NK-92 treated with Interleukin-12 subunit alpha and Interleukin-12 subunit beta, amount 100 ng/mL, for 24 hours (cell line): Measurements from ENCODE around the gene XDH.

ENCODE experiments used
- DNase-seq: peaks from one replicate; lab custom pipeline; 2025; lab: John Stamatoyannopoulos, UW

The XDH gene

GRCh38 chr2:31365348-31365747 is 49.2 kb downstream of the XDH start:
- no peak for DNase-seq

- no peak for DNase-seq
Measured at GRCh38 chr2:31363956-31364750, 50.4 kb downstream of the XDH start.

- no peak for DNase-seq
Measured at GRCh38 chr2:31362581-31362980, 52.0 kb downstream of the XDH start.

GRCh38 chr2:31359229-31359628 is 55.3 kb downstream of the XDH start:
- DNase-seq, result no peak

GRCh38 chr2:31354837-31355236 is 59.7 kb downstream of the XDH start:
- no peak for DNase-seq

GRCh38 chr2:31353179-31353578 is 61.4 kb downstream of the XDH start:
- no peak for DNase-seq

GRCh38 chr2:31349684-31350083 is 64.9 kb downstream of the XDH start:
- no peak for DNase-seq

- no peak for DNase-seq
Measured at GRCh38 chr2:31349160-31349559, 65.4 kb downstream of the XDH start.

- no peak for DNase-seq
Measured at GRCh38 chr2:31348618-31349017, 65.9 kb downstream of the XDH start.

- DNase-seq, result no peak
Measured at GRCh38 chr2:31347750-31348149, 66.8 kb downstream of the XDH start.

GRCh38 chr2:31347319-31347718 is 67.2 kb downstream of the XDH start:
- DNase-seq, result no peak

- DNase-seq, result no peak
Measured at GRCh38 chr2:31344447-31344846, 70.1 kb downstream of the XDH start.

- no peak for DNase-seq
Measured at GRCh38 chr2:31341351-31341750, 73.2 kb downstream of the XDH start.

- no peak for DNase-seq
Measured at GRCh38 chr2:31339696-31340095, 74.8 kb downstream of the XDH start.

GRCh38 chr2:31337860-31338259 is 76.7 kb downstream of the XDH start:
- no peak for DNase-seq

GRCh38 chr2:31337197-31337596 is 77.3 kb downstream of the XDH start:
- DNase-seq, result no peak

GRCh38 chr2:31335921-31336585 is 78.5 kb downstream of the XDH start:
- no peak for DNase-seq

GRCh38 chr2:31334311-31335026 is 80.1 kb downstream of the XDH start:
- DNase-seq, result no peak

GRCh38 chr2:31333527-31334183 is 80.9 kb downstream of the XDH start:
- peak; percentile 40 for DNase-seq

GRCh38 chr2:31333046-31333445 is 81.5 kb downstream of the XDH start:
- DNase-seq, result no peak

GRCh38 chr2:31332521-31332920 is 82.0 kb downstream of the XDH start:
- no peak for DNase-seq

- DNase-seq, result no peak
Measured at GRCh38 chr2:31331156-31331555, 83.4 kb downstream of the XDH start.
